DND-41 (cell line): ENCODE measurements around the gene NR5A2.

Source experiments
- EZH2 ChIP-seq: IDR thresholded peaks from 3 replicates; pipeline ENCODE4 v1.6.1; 2012; ENCODE audit warnings: borderline replicate concordance, low read depth, mild to moderate bottlenecking, moderate library complexity, low read length, inconsistent platforms; ENCODE audit not compliant: severe bottlenecking
- TF ChIP-seq, protein P1 (sequence below): IDR thresholded peaks from 2 replicates; pipeline ENCODE4 v1.5.1; 2012; ENCODE audit warnings: borderline replicate concordance, low read length, moderate library complexity, mild to moderate bottlenecking; ENCODE audit not compliant: poor library complexity, severe bottlenecking; ENCODE audit errors: extremely low read depth

DNA sequence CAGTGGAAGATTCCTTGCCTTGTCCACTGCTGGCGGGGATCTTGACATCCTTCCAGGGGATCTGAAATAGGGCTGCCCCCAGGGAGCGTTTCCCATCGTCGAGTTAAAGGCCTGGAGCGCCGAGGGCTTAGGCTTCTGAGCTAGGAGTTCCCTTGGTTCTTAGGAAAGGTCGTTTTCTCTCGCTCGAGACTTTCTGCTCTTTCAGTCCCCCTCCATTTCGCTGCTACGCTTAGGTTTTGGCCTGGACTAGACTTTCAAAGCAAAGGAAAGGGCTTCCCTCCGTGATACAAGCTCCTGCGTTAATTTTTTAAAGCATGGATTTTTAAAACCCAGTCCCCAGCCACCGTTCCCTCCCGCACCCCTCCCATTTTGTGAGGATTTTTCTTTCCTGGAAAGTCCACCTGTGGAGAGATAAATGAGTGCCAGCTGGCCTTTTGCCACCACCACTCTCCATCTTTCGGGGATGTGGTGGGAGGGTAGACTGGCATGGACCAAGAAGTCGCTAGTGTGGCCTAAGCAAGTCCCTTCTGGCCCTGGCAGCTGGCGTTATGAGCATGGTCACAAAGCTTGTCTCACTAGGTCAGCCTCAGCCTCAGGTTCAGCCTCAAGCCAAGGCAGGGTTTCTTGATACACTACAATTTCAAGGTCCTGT lies 9.2 kb downstream of the NR5A2 start:
- TF ChIP-seq, protein P1, sequence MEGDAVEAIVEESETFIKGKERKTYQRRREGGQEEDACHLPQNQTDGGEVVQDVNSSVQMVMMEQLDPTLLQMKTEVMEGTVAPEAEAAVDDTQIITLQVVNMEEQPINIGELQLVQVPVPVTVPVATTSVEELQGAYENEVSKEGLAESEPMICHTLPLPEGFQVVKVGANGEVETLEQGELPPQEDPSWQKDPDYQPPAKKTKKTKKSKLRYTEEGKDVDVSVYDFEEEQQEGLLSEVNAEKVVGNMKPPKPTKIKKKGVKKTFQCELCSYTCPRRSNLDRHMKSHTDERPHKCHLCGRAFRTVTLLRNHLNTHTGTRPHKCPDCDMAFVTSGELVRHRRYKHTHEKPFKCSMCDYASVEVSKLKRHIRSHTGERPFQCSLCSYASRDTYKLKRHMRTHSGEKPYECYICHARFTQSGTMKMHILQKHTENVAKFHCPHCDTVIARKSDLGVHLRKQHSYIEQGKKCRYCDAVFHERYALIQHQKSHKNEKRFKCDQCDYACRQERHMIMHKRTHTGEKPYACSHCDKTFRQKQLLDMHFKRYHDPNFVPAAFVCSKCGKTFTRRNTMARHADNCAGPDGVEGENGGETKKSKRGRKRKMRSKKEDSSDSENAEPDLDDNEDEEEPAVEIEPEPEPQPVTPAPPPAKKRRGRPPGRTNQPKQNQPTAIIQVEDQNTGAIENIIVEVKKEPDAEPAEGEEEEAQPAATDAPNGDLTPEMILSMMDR, result no peak
- TF ChIP-seq EZH2, result no peak
